Spleen (tissue), 7 donors: ENCODE measurements around the gene ALOX5AP.
A peak's percentile ranks its signal among the peaks of the same experiment; 100 is the strongest.

Experiments
- POLR2A ChIP-seq, 3 donors: fragments of 450-650 bp; IDR thresholded peaks; one replicate each; pipeline ENCODE4 v1.5.1; 2017; ENCODE audit warnings: antibody characterized with exemption in 3 of 3, mild to moderate bottlenecking in 1 of 3
- POLR2AphosphoS5 ChIP-seq, 3 donors: sonication (generic); formaldehyde crosslinking; IDR thresholded peaks; one replicate each; pipeline ENCODE4 v1.5.1; 2017; ENCODE audit warnings: antibody characterized with exemption in 3 of 3
- TF ChIP-seq, protein P1 (sequence below), 11 experiments: fragments of 200-600 bp in 7 of 11; fragments of 450-650 bp in 4 of 11; sonication (generic) in 4 of 11; IDR thresholded peaks in 8 of 11; conservative IDR thresholded peaks in 3 of 11; 1 replicate in 7 of 11; 2 replicates in 4 of 11; pipeline versions ENCODE4 v1.4.0 to v1.8.0; 2016 to 2021; ENCODE audit warnings: antibody characterized with exemption in 11 of 11, inconsistent platforms in 4 of 11, mild to moderate bottlenecking in 1 of 11
- donor health status: DM: no; HTN: no; CAD: no; lungs with moderate emphysema.
- donor health status: DM: no; HTN: no; CAD: no.
- donor health status: DM: no; HTN: no; CAD: no.

DNA sequence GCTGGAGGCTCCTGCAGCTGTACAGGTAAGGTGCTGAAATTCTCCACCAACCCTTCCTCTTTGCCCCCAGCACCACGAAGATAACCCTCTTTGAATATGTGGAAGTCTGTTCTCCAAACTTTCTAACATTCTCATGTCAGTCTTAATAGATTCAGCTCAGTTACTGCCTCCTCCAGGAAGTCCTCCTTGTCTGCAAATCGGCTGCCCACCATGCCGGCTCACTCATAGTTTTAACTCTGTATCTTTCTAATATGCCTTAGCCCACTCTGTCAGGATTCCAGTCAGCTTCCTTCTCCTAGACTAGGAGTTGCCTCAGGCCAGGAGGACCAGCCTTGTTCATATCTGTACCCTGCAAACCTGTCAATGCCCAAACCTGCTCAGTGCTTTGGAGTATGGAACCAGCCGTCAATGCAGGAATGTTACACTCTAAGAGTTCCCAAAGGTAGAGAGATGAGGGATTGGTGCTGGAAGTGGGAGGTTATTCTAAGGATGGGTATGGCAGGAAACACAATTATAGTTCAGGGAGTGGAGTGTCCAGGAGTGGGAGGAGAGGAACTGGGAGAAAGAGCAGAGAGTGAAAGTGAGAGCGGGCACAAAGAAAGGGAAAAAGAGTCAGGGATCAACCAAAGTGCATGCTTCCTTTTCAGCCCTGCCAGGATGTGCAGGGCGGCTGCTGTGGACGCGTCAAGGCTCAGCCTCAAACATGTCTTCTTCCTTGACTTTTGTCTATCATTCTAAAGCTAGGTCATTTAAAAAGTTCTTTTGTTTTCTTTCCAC, 38.0 kb upstream of the ALOX5AP start:
- TF ChIP-seq, protein P1, sequence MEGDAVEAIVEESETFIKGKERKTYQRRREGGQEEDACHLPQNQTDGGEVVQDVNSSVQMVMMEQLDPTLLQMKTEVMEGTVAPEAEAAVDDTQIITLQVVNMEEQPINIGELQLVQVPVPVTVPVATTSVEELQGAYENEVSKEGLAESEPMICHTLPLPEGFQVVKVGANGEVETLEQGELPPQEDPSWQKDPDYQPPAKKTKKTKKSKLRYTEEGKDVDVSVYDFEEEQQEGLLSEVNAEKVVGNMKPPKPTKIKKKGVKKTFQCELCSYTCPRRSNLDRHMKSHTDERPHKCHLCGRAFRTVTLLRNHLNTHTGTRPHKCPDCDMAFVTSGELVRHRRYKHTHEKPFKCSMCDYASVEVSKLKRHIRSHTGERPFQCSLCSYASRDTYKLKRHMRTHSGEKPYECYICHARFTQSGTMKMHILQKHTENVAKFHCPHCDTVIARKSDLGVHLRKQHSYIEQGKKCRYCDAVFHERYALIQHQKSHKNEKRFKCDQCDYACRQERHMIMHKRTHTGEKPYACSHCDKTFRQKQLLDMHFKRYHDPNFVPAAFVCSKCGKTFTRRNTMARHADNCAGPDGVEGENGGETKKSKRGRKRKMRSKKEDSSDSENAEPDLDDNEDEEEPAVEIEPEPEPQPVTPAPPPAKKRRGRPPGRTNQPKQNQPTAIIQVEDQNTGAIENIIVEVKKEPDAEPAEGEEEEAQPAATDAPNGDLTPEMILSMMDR (IDR thresholded peaks at IDR 0.05 in 8 of 11, conservative IDR thresholded peaks at IDR 0.05 in 3 of 11), result no peak
- peak in 2 of 3 donors; percentile 41 to 47 for TF ChIP-seq POLR2AphosphoS5 (IDR thresholded peaks at IDR 0.05)
- peak in 1 of 3 donors; percentile 20 for TF ChIP-seq POLR2A (IDR thresholded peaks at IDR 0.05)
